ENCODE results near the gene PIMREG.

The PIMREG gene

DNA sequence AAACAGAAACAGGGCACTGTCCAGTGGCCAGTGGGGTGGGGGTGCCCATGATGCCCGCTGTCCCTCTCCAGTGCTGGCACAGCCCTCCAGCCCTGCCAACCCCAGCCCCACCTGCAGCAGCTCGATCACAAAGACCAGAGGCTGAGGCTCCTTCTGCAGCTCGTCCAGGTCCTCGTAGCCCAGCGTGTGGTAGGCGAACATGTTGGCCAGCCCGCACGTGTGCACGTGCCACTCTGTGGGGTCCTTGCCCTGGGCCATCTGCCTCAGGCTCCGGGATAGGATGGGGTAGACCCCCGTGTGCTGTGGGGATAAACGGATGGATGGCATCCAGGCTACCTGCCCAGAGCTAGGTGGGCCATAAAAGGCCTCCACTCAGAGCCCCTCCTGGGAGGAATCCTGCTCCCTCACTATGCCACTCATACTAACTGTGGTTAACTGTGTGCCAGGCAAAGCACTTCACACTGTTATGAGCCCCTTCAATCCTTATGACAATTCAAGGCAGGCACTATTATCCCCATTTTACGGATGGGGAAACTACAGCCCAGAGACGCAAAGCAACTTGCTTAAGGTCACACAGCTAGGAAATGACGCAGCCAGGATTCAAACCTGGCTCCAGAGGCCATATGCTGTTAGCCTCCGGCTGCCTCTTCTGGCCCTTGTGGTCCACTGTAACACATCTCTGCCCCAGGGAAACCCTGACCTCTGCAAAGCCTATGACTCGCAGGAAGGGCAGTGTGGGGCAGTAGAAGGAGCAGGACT, 15.9 kb upstream of the PIMREG start:
- Mint-ChIP-seq H3K27me3 (peaks cover 1% of the 10 kb centered on the region), H3K36me3 (no peaks in the 10 kb centered on the region), H3K27ac (no peak overlapping the region), H3K4me1 (ENCODE audit: low read depth) (peaks cover 14% of the 10 kb centered on the region), H3K9me3 (ENCODE audit: low read depth) (no peaks in the 10 kb centered on the region), H3K4me3 (no peak overlapping the region)

DNA sequence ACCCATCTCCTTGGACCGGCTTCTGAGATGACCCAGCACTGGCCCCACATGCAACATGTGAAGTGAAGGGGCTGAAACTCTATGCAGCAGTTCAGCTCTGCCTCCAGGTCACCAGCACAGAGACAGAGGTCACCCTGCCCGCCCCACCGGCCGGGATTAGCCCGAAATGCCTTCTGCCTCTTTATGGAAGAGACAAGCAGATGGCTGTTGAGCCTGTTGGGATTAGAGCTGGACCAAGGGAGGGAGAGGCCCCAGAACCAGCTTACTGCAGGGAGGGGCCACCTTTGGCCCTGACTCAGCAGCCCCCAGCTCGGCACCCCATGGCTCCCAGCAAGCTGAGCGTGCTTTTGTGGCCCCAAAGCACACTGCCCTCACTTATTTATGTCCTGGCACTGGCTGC, 15.0 kb upstream of the PIMREG start:
- Mint-ChIP-seq H3K4me3 (no peak overlapping the region), H3K36me3 (no peaks in the 10 kb centered on the region)

DNA sequence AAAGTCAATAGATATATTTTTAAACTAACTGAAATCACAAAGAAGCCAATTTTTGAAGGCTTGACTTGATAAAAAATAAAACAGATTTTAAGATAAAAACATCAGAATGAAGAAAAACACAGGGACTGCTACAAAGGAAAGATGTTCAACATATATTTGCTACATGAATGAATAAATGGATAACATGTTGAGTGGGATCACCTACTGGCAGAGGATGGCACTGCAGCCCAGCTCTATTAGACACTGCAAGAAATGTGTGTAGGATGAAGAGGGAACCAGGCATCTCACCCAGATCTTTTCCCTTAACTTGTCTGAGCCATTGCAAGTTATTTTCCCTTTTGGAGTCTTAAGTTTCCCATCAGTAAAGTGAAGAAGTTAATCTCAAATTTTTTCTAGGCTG, 13.5 kb upstream of the PIMREG start:
- no peaks in the 10 kb centered on the region for H3K9me3 Mint-ChIP-seq (ENCODE audit: low read depth)
- no peaks in the 10 kb centered on the region for H3K36me3 Mint-ChIP-seq
- H3K27me3 Mint-ChIP-seq = peaks cover 1% of the 10 kb centered on the region
- no peak overlapping the region for H3K27ac Mint-ChIP-seq
- H3K4me1 Mint-ChIP-seq (ENCODE audit: low read depth) = peaks cover 14% of the 10 kb centered on the region
- H3K4me3 Mint-ChIP-seq = no peak overlapping the region

More for the DNA sequence above, 15.0 kb upstream of the PIMREG start:
- peaks cover 1% of the 10 kb centered on the region for H3K27me3 Mint-ChIP-seq
- H3K4me1 Mint-ChIP-seq (ENCODE audit: low read depth) = peaks cover 14% of the 10 kb centered on the region
- H3K27ac Mint-ChIP-seq = no peak overlapping the region
- no peaks in the 10 kb centered on the region for H3K9me3 Mint-ChIP-seq (ENCODE audit: low read depth)

DNA sequence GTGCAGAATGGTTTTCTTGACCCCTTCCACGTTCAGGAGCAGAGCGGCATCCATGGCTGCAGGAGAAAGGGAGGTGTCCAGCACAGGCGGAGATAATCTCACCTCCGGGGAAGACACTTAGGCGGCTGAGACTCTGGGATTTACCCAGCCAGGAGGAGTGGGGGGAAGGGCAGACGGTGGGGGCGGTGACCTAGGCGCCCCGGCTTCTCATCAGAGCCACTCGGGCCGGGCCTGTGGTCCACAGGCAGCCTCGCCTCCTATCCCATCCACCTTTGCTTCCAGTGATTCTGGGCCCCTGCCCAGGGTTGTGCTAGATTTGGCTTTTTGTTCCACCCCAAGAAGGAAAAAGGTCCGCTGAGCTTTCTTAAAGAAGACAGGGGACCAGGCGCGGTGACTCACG, 9.2 kb upstream of the PIMREG start, which contains the start of gene AIPL1:
AIPL1 (minus strand) TSS at position 71 of the 400 bp plus-strand sequence; CDS start at position 54, 17 bp downstream.
- Mint-ChIP-seq H3K4me1 (ENCODE audit: low read depth) (no peaks in the 10 kb centered on the region), H3K9me3 (ENCODE audit: low read depth) (no peaks in the 10 kb centered on the region), H3K27me3 (peaks cover 6% of the 10 kb centered on the region), H3K4me3 (no peak within 1 kb of the TSS), H3K27ac (no peak within 1 kb of the TSS), H3K36me3 (no peaks in the 10 kb centered on the region)

DNA sequence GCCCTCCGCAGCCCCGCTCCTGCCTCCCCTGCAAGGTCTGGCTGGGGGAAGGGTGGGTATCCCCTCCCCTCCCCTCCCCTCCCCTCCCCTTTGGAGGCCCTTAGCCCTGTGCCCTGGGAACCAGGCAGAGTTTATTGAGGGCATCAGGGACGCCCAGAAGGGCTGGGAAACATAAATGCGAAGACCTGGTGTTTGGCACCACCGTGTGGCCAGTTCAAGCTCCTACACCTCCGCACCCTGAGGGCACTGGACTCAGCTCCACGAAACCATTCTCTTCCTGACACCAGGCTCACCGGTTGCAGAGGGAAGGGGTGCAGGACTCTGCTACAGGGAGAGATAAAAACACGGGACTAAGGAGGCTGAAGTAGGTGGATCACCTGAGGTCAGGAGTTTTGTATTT, 8.3 kb upstream of the PIMREG start:
- Mint-ChIP-seq H3K9me3 (ENCODE audit: low read depth) (no peaks in the 10 kb centered on the region), H3K36me3 (no peaks in the 10 kb centered on the region), H3K27ac (no peak overlapping the region), H3K4me3 (no peak overlapping the region), H3K4me1 (ENCODE audit: low read depth) (no peaks in the 10 kb centered on the region), H3K27me3 (peaks cover 7% of the 10 kb centered on the region)

DNA sequence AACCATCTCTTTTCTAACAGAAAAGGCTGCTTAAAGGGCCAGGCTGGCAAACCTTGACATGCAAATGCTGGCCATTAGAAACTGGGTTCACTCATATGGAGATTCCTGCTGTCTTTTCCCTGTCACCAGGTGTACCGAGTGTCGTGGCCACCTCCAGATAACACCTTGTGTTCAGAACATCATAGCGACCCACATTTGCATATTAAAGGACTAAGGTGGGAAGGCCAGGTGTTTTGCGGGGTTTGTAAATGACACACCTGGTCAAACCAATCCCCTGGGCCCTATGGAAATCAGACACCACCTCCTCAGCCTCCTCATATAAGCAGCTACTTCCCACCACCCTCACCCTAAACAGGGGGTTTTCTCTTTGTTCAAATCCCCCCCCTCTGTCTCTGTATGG, 6.8 kb upstream of the PIMREG start:
- H3K27me3 Mint-ChIP-seq = peaks cover 7% of the 10 kb centered on the region

DNA sequence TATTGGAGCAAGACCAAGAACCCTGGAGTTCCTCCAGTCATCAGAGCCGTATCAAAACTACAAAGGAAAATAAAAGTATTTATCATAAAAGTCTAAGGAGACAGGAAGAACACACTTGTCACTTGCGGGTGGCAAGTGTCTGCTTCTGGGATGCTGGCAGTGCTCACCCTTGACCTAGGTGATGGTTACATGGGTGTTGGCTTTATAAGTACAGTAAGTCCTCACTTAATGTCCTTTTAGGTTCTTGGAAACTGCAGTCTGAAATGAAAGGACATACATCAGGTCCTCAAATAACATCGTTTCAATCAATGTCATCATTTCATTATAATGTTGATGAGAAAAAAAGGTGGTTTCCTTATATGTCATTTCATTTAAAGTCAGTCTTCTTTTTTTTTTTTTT, 6.3 kb upstream of the PIMREG start:
- H3K27ac Mint-ChIP-seq = no peak overlapping the region
- H3K27me3 Mint-ChIP-seq = peaks cover 6% of the 10 kb centered on the region
- no peak overlapping the region for H3K4me3 Mint-ChIP-seq
- no peaks in the 10 kb centered on the region for H3K36me3 Mint-ChIP-seq
- no peaks in the 10 kb centered on the region for H3K9me3 Mint-ChIP-seq (ENCODE audit: low read depth)
- H3K4me1 Mint-ChIP-seq (ENCODE audit: low read depth) = no peaks in the 10 kb centered on the region

More for the DNA sequence above, 6.8 kb upstream of the PIMREG start:
- H3K36me3 Mint-ChIP-seq = no peaks in the 10 kb centered on the region
- no peak overlapping the region for H3K27ac Mint-ChIP-seq
- H3K4me3 Mint-ChIP-seq = no peak overlapping the region
- no peaks in the 10 kb centered on the region for H3K4me1 Mint-ChIP-seq (ENCODE audit: low read depth)
- H3K9me3 Mint-ChIP-seq (ENCODE audit: low read depth) = no peaks in the 10 kb centered on the region

DNA sequence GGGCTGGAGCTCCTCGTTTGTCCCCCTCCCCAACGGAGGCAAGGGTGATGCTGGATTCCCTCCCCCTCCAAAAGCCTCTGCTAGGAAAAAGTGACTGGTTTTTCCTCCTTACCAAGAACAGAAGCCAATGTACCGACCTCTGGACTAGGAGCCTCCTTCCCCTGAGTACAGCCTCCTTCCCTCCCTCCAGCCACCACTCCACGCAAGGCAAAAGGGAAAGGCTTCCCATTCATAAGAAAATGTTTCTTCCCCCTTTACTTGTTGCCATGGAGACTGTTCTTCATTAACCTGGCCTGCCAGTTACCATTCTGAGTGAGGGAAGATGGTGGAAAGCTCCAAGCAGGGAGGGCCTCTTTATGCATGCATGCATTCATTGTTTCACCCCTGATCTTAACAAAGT, 4.3 kb upstream of the PIMREG start:
- Mint-ChIP-seq H3K4me1 (ENCODE audit: low read depth) (peaks cover 11% of the 10 kb centered on the region), H3K27ac (no peak overlapping the region), H3K9me3 (ENCODE audit: low read depth) (no peaks in the 10 kb centered on the region), H3K36me3 (no peaks in the 10 kb centered on the region), H3K4me3 (no peak overlapping the region), H3K27me3 (peaks cover 6% of the 10 kb centered on the region)

DNA sequence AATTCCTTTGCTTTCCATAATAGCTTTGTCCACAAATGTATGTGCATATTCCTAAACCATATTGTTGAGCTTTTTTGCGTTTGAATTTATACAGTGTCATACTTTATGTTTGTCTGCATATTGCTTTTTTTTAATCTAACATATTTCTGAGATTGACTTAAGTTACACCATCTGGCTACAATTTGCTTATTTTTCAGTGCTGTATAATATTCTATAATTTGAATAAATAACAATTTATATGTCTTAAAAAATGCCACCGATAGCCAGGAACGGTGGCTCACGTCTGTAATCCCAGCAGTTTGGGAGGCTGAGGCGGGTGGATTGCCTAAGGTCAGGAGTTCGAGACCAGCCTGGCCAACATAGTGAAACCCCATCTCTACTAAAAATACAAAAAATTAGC, 1.5 kb upstream of the PIMREG start:
- Mint-ChIP-seq H3K4me1 (ENCODE audit: low read depth) (peaks cover 11% of the 10 kb centered on the region), H3K4me3 (no peak overlapping the region), H3K36me3 (no peaks in the 10 kb centered on the region), H3K9me3 (ENCODE audit: low read depth) (no peaks in the 10 kb centered on the region), H3K27ac (no peak overlapping the region), H3K27me3 (peaks cover 2% of the 10 kb centered on the region)

DNA sequence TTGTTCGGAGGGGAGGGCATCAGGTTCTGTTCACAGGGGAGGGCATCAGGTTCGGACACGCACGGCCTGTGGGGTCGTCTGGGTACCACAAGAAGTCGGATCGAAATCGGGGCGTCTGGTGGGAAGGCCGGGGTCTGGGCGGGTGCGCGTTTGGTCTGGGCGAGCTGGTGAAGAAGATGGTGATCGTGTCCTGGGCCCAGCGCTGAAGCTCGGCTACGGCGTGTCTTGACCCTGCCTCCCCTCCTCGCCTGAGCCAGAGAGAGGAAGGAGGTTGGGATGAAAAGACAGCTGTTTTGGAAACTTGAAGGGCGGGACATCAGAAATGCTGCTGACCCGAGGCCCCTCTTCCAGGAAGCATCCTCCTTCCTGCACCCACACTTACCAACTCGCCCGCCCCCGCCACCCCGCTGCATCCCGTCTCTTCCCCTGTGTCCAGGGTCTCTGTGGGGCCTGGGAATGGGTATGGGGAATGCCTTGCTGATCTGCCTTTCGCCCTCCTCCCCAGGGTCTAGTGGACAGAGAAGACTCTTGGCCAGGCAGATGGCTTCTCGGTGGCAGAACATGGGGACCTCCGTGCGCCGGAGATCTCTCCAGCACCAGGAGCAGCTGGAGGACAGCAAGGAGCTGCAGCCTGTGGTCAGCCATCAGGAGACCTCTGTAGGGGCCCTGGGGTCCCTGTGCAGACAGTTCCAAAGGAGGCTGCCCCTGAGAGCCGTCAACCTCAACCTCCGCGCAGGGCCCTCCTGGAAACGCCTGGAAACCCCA, 498 bp downstream of the PIMREG start:
- Mint-ChIP-seq H3K4me1 (ENCODE audit: low read depth) (peaks cover 11% of the 10 kb centered on the region), H3K9me3 (ENCODE audit: low read depth) (no peaks in the 10 kb centered on the region), H3K27me3 (peaks cover 1% of the 10 kb centered on the region), H3K36me3 (no peaks in the 10 kb centered on the region), H3K27ac (peak overlapping the region; percentile 22), H3K4me3 (peak overlapping the region; percentile 89)

DNA sequence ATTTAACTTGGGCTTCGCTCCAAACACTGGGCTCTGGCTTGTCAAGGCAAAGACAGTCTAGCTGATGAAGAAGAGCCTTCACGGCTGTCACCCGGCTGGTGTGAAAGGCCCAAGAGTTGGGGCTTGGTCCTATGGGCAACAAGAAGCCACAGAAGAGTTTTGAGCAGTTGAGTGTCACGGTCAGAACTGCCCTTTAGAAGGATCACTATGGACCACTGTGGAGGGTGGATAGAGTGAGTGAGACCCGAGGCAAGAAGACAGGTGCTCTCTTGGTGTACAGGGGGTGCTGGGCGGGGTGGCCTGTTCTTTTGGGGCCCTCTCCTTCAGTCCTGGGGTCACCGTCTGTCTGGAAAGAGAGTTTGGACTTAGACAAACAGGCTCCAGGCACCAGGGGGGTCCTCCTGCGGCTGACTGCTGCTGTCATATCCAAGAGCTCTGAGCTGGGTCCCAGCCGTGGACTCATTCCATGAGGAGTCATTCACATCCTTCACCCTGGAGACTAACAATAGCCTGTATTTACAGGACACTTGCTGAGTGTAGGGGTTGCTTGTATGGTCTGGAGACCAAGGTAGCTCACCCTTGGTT, 2.4 kb downstream of the PIMREG start:
- Mint-ChIP-seq H3K27ac (no peak overlapping the region), H3K9me3 (ENCODE audit: low read depth) (no peaks in the 10 kb centered on the region), H3K4me3 (no peak overlapping the region), H3K36me3 (no peaks in the 10 kb centered on the region), H3K27me3 (no peaks in the 10 kb centered on the region), H3K4me1 (ENCODE audit: low read depth) (peaks cover 11% of the 10 kb centered on the region)

DNA sequence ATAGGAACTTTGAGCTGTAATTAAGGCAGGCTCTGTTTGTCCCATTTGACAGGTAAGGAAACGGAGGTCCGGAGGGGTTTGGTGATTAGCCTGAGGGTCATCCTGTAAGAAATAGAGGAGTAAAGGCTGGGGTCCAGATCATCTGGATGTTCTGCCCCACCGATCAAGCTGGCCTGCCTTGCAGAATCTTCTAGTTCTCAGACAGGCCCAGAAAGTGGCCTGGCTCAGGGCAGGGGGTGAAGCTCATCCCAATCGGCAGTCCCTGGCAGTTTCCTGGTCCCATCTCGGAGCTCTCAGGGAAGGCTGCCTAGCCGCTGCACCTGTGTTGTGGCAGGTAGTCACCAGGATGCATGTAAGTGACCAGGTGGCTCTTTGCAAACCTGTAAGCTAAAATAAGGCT, 4.2 kb downstream of the PIMREG start:
- peaks cover 9% of the 10 kb centered on the region for H3K4me1 Mint-ChIP-seq (ENCODE audit: low read depth)
- H3K36me3 Mint-ChIP-seq = no peaks in the 10 kb centered on the region
- no peaks in the 10 kb centered on the region for H3K9me3 Mint-ChIP-seq (ENCODE audit: low read depth)
- no peak overlapping the region for H3K27ac Mint-ChIP-seq
- no peaks in the 10 kb centered on the region for H3K27me3 Mint-ChIP-seq
- no peak overlapping the region for H3K4me3 Mint-ChIP-seq

DNA sequence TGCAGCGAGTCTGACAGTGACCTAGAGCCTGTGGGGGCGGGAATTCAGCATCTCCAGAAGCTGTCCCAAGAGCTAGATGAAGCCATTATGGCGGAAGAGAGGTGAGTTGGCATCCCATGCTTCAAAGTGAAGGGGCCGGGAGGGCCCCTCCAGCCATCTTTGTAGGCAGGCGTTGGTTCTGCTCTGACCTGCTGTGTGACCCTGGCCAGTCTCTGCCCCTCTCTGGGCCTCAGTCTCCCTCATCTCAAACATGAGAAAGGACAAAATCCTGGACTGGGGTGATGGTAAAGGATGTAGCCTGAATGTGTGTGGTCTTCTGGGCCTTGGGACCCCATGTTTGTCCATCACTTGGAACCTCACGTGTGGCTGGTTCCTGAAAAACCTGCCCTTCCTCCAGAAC, 5.1 kb downstream of the PIMREG start:
- no peaks in the 10 kb centered on the region for H3K36me3 Mint-ChIP-seq

DNA sequence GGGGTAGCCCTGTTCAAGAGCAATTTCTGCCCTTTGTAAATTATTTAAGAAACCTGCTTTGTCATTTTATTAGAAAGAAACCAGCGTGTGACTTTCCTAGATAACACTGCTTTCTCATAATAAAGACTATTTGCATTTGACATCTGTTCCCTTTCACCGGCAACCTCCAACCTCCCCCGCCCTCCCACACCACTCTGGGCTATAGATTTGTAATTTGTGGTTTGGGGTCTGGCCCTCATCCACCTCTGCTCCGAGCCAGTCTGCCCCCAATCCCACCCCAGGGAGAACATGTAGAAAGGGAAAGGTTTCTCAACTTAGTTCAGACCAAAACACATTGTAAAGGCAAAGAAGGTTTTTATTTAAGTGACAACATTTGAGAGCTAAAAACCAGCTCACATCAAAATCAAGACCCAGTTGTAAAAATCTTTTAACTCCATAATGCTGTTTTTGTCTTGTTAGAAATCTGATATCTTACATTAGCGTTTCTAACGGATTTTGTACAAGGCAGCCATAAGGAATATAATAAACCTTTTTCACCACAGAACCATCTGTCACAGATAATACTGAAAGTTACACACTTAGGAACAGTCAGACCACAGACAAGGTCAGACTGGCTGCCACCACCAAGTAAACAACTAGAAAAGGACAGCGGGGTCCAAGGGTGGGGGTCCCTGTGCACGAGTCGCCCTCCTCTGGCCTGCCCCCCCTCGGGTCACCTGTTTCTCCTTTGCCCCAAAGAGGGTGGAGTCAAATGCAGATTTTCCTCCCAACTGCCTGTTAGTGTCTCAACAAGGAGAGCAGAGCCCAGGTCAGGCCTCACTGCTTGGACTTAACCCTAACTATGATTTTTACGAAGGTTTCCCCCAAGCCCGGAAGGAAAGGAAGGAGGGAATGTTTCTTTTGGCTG, 6.9 kb downstream of the PIMREG start:
- H3K9me3 Mint-ChIP-seq (ENCODE audit: low read depth) = no peaks in the 10 kb centered on the region
- no peak overlapping the region for H3K27ac Mint-ChIP-seq
- no peaks in the 10 kb centered on the region for H3K36me3 Mint-ChIP-seq
- H3K27me3 Mint-ChIP-seq = no peaks in the 10 kb centered on the region
- H3K4me3 Mint-ChIP-seq = no peak overlapping the region
- H3K4me1 Mint-ChIP-seq (ENCODE audit: low read depth) = peaks cover 10% of the 10 kb centered on the region

More for the DNA sequence above, 5.1 kb downstream of the PIMREG start:
- H3K27ac Mint-ChIP-seq = no peak overlapping the region
- peaks cover 10% of the 10 kb centered on the region for H3K4me1 Mint-ChIP-seq (ENCODE audit: low read depth)
- no peaks in the 10 kb centered on the region for H3K27me3 Mint-ChIP-seq
- no peak overlapping the region for H3K4me3 Mint-ChIP-seq
- H3K9me3 Mint-ChIP-seq (ENCODE audit: low read depth) = no peaks in the 10 kb centered on the region

Data from activated naive CD8-positive, alpha-beta T cell (primary cell).